Measurements from ENCODE around the gene CHD1.

- TF ChIP-seq ELF4 (IDR thresholded peaks at IDR 0.05) (no peak), PKNOX1 (IDR thresholded peaks at IDR 0.05) (no peak)
Observed at GRCh38 chr5:98872674-98873073, 56.1 kb downstream of the CHD1 start.

Data from HEK293T (cell line).